Measurements from ENCODE around the gene NDUFV3. TPM values are rescaled to one million over a fixed set of nuclear protein-coding genes. Genes with fewer than 3 reads are reported as not detected.

The NDUFV3 gene
- total and polyA plus RNA-seq, 12 donors: 25.9 to 63.7 (median 52.2) TPM

- H3K4me3 ChIP-seq: no peak overlapping the region
- DNase-seq (no peak), ATAC-seq (no peak)
- no peak overlapping the region for H3K27ac ChIP-seq
- H3K36me3 ChIP-seq: peaks cover 0 to 10% (median 0%) of the 10 kb centered on the region in 9 donors
- H3K4me1 ChIP-seq: peaks cover 0 to 2% (median 0%) of the 10 kb centered on the region in 9 donors
- no peaks in the 10 kb centered on the region for H3K9me3 ChIP-seq
- 92 to 97% methylated on average over 6 of the region's 6 CpGs for WGBS, 2 donors
- intact Hi-C loops (cut with DNase I): loop anchor here in 1 of 10 donors (10.0 kb wide), 1 partner anchor 727 kb away; no protein-coding TSS in a partner anchor
- no peak for TF ChIP-seq CTCF (IDR thresholded peaks at IDR 0.05)
- no peaks in the 10 kb centered on the region for H3K27me3 ChIP-seq
These were observed 25.2 kb downstream of the NDUFV3 start for GRCh38 chr21:42918291-42918690.

GRCh38 chr21:42921927-42922326 lies 28.8 kb downstream of the NDUFV3 start:
- no peaks in the 10 kb centered on the region for H3K9me3 ChIP-seq
- no peaks in the 10 kb centered on the region for H3K36me3 ChIP-seq
- ATAC-seq (no peak), DNase-seq (no peak)
- H3K27ac ChIP-seq: no peak overlapping the region
- 90 to 92% methylated on average over 4 of the region's 4 CpGs for WGBS, 2 donors
- H3K4me1 ChIP-seq: peaks cover 0 to 12% (median 4%) of the 10 kb centered on the region in 9 donors
- no peak for TF ChIP-seq CTCF (IDR thresholded peaks at IDR 0.05)
- H3K4me3 ChIP-seq: no peak overlapping the region
- intact Hi-C loops (cut with DNase I): loop anchor here in 1 of 10 donors (10.0 kb wide), 3 partner anchors 53 to 723 kb away; partner anchors contain the start of gene PKNOX1
- no peaks in the 10 kb centered on the region for H3K27me3 ChIP-seq

GRCh38 chr21:42922918-42923317 lies 29.8 kb downstream of the NDUFV3 start:
- ATAC-seq (no peak), DNase-seq (no peak)
- TF ChIP-seq CTCF (IDR thresholded peaks at IDR 0.05): no peak
- Histone ChIP-seq H3K27me3 (no peaks in the 10 kb centered on the region), H3K4me1 (peaks cover 0 to 12% (median 4%) of the 10 kb centered on the region in 9 donors), H3K4me3 (no peak overlapping the region), H3K27ac (no peak overlapping the region), H3K36me3 (no peaks in the 10 kb centered on the region), H3K9me3 (no peaks in the 10 kb centered on the region)
- WGBS, 2 donors: 90 to 93% methylated on average over 18 of the region's 18 CpGs
- intact Hi-C loops (cut with DNase I): loop anchor here in 1 of 10 donors (10.0 kb wide), 3 partner anchors 52 to 722 kb away; partner anchors contain the start of gene PKNOX1

- peak; percentile 50 to 83 (median 74) for TF ChIP-seq CTCF (IDR thresholded peaks at IDR 0.05)
- Histone ChIP-seq H3K9me3 (no peaks in the 10 kb centered on the region), H3K27ac (peak overlapping the region in 1 of 10 donors; percentile 44), H3K36me3 (no peaks in the 10 kb centered on the region), H3K4me1 (peaks cover 0 to 12% (median 4%) of the 10 kb centered on the region in 9 donors), H3K27me3 (no peaks in the 10 kb centered on the region), H3K4me3 (peak overlapping the region in 2 of 10 donors; percentile 6 to 7)
- 23% methylated on average over 18 of the region's 18 CpGs for whole genome bisulfite sequencing, 2 donors
- intact Hi-C loops (cut with DNase I): loop anchor here in 1 of 10 donors (10.0 kb wide), 3 partner anchors 51 to 721 kb away; partner anchors contain the start of gene PKNOX1
- ATAC-seq: peak; percentile 72 to 93 (median 86)
- peak; percentile 25 to 73 for DNase-seq
These were observed 30.7 kb downstream of the NDUFV3 start for GRCh38 chr21:42923553-42924432.
